Endothelial cell of hepatic sinusoid (primary cell): ENCODE measurements around the gene MRTO4.

Source experiments
- in situ Hi-C: cut with HindIII; loops from 2 replicates; pipeline ENCODE4 v1.10.0; 2017; ENCODE audit warnings: low sequenced_read_pairs

MRTO4 gene

DNA sequence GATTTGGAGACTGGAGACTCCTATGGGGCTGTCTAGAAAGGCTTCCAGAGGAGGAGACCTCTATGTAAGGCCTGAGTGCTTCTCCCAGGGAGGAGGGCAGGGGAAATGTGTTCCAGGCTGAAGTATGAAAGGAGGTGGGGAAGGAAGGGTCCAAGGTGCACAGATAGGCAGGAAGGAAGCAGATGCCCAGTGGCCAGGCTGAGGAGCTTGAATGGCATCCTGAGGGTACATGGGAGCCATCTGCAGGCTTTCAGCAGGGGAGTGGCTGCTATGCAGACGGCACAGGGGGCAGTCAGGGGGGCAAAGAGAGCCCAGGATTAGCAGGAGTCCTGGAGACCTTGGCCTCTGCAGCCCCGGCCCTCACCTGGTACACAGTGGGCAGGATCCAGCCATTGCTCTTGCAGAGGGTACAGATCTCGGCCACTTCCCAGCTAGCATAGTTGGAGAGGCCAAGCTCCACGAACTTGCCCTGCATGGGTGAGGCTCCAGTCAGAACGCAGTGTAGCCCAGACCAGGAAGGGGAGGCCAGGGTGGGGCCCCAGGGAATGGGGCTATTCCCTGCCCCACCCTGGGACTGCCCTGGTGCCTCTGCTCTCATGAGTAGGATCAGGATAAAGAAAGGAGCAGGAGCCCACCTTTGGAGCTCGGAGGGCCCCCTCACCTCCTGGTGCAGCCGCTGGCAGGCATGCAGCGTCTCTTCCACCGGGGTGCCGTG is 56.3 kb downstream of the MRTO4 start:
- in situ Hi-C loops: no loop called here

DNA sequence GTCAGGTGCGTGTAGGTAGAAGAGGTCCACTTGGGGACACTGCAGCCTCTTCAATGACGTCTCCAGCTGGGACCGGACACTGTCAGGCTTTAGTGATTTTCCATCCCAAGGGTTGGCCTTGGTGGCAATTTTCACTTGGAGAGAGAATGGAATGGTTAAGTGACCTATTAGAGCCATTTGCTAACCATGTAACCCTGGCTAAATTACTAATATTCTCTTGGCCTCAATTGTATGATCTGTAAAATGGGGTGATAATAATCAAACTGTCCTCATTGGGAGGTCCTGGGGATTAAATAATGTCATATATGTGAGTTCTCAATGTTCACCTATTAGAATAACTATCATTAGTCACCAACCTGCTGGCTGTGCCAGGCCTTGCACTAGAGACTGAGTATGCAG is 56.9 kb downstream of the MRTO4 start:
- in situ Hi-C loops: no loop called here

DNA sequence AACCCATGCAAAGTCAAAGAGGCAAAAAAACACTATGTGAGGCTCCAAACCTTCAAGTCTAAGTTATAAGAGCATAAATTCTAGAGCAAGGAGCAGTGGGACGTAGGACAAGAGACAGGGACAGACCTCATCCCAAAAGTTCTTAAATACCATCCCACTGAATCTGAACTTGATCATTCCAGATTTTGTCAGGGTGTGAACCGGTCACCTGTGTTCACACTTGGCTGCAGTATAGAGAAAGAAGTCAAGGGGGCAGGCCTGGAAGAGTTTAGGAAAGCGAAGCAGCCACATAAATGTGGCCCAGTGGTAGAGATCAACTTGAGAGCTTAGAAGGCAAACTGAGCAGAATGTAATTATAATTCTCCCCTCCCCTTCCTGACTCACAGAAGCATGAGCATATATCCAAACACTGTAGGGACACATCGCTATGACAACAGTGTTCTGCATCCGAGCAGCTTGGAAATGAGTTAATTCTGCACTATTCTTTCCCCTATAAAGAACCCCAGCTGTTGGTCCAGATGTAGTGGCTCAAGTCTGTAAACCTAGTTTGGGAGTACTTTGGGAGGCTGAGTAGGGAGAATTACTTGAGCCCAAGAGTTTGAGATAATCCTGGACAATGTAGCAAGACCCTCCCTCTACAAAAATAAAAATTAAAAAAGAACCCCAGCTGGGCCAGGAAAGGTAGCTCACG is 57.7 kb downstream of the MRTO4 start:
- in situ Hi-C loops: no loop called here
